GM08714 (cell line): ENCODE data around the gene SMIM5.

Experiments
- H3K4me3 ChIP-seq: fragments of 200-500 bp; sonication (Bioruptor generic); 2 replicates; pipeline ENCODE4 v1.5.1; 2014; ENCODE audit warnings: mild to moderate bottlenecking, low read length, inconsistent platforms
- ZNF274 ChIP-seq: IDR thresholded peaks from 2 replicates; pipeline ENCODE4 v1.6.1; 2012; ENCODE audit warnings: mild to moderate bottlenecking, low read depth, low read length

The SMIM5 gene

GRCh38 chr17:75646638-75646992 is 13.4 kb downstream of the SMIM5 start:
- H3K4me3 ChIP-seq = peak overlapping the region; percentile 16; the same call in 1 of the 2 replicates
- no peak for TF ChIP-seq ZNF274

GRCh38 chr17:75647061-75647460 is 13.8 kb downstream of the SMIM5 start:
- H3K4me3 ChIP-seq = no peak overlapping the region
- TF ChIP-seq ZNF274 = no peak

- TF ChIP-seq ZNF274 = no peak
- no peak overlapping the region for H3K4me3 ChIP-seq
Measured at GRCh38 chr17:75647921-75648320, 14.7 kb downstream of the SMIM5 start.

- H3K4me3 ChIP-seq = no peak overlapping the region
- TF ChIP-seq ZNF274 = no peak
Measured at GRCh38 chr17:75649687-75650086, 16.5 kb downstream of the SMIM5 start.

- TF ChIP-seq ZNF274 = no peak
- H3K4me3 ChIP-seq = no peak overlapping the region
Measured at GRCh38 chr17:75650874-75651273, 17.6 kb downstream of the SMIM5 start.

- no peak for TF ChIP-seq ZNF274
Measured at GRCh38 chr17:75652341-75652740, 19.1 kb downstream of the SMIM5 start.

GRCh38 chr17:75652934-75653549 is 19.8 kb downstream of the SMIM5 start:
- no peak overlapping the region for H3K4me3 ChIP-seq
- TF ChIP-seq ZNF274 = no peak

More at GRCh38 chr17:75652341-75652740, 19.1 kb downstream of the SMIM5 start:
- H3K4me3 ChIP-seq = no peak overlapping the region

GRCh38 chr17:75654176-75654575 is 20.9 kb downstream of the SMIM5 start:
- TF ChIP-seq ZNF274 = no peak
- H3K4me3 ChIP-seq = no peak overlapping the region

- no peak overlapping the region for H3K4me3 ChIP-seq
- no peak for TF ChIP-seq ZNF274
Measured at GRCh38 chr17:75658237-75658636, 25.0 kb downstream of the SMIM5 start.

GRCh38 chr17:75661531-75661930 is 28.3 kb downstream of the SMIM5 start:
- H3K4me3 ChIP-seq = no peak overlapping the region
- no peak for TF ChIP-seq ZNF274

- H3K4me3 ChIP-seq = no peak overlapping the region
- TF ChIP-seq ZNF274 = no peak
Measured at GRCh38 chr17:75662511-75662910, 29.3 kb downstream of the SMIM5 start.

- TF ChIP-seq ZNF274 = no peak
- peak overlapping the region; percentile 30; the same call in 1 of the 2 replicates for H3K4me3 ChIP-seq
Measured at GRCh38 chr17:75664099-75664549, 30.9 kb downstream of the SMIM5 start.

GRCh38 chr17:75665981-75666380 is 32.7 kb downstream of the SMIM5 start:
- no peak for TF ChIP-seq ZNF274
- H3K4me3 ChIP-seq = peak overlapping the region; percentile 97

- peak within 1 kb of the TSS; percentile 97 for H3K4me3 ChIP-seq
- no peak for TF ChIP-seq ZNF274
Measured at GRCh38 chr17:75666959-75667790, 33.9 kb downstream of the SMIM5 start, which contains the start of the genes RECQL5 and SAP30BP. Gene RECQL5 (minus strand): TSS chr17:75667154. CDS start chr17:75666557, 597 bp downstream. Gene SAP30BP (plus strand): TSS chr17:75667338. CDS start chr17:75667373, 35 bp downstream.

- peak overlapping the region; percentile 97 for H3K4me3 ChIP-seq
- no peak for TF ChIP-seq ZNF274
Measured at GRCh38 chr17:75667825-75668224, 34.6 kb downstream of the SMIM5 start.
